Fibroblast of villous mesenchyme (primary cell): ENCODE results near the gene ADAM12. TPM values are rescaled to one million over a fixed set of nuclear protein-coding genes. Genes with fewer than 3 reads are reported as not detected.

Source experiments
- DNase-seq: peaks from one replicate; pipeline ENCODE4 v3.0.0-alpha.2; 2010; ENCODE audit warnings: low read depth
- H3K4me3 ChIP-seq: 2 replicates; pipeline ENCODE4 v1.5.1; 2011; ENCODE audit warnings: low read depth, mild to moderate bottlenecking, low read length
- total RNA-seq: library from RNA; depleted of rRNA; stranded (reverse); fragments of >200 nt; gene quantifications from 2 replicates; pipeline ENCODE4 v1.2.3, GENCODE V29; 2012
- TF ChIP-seq, protein P1 (sequence below): IDR thresholded peaks from 2 replicates; pipeline ENCODE4 v1.5.1; 2012; ENCODE audit warnings: low read depth, mild to moderate bottlenecking, low read length; ENCODE audit not compliant: insufficient read depth

ADAM12 gene
- total RNA-seq, 1 donor: 22.5 TPM

DNA sequence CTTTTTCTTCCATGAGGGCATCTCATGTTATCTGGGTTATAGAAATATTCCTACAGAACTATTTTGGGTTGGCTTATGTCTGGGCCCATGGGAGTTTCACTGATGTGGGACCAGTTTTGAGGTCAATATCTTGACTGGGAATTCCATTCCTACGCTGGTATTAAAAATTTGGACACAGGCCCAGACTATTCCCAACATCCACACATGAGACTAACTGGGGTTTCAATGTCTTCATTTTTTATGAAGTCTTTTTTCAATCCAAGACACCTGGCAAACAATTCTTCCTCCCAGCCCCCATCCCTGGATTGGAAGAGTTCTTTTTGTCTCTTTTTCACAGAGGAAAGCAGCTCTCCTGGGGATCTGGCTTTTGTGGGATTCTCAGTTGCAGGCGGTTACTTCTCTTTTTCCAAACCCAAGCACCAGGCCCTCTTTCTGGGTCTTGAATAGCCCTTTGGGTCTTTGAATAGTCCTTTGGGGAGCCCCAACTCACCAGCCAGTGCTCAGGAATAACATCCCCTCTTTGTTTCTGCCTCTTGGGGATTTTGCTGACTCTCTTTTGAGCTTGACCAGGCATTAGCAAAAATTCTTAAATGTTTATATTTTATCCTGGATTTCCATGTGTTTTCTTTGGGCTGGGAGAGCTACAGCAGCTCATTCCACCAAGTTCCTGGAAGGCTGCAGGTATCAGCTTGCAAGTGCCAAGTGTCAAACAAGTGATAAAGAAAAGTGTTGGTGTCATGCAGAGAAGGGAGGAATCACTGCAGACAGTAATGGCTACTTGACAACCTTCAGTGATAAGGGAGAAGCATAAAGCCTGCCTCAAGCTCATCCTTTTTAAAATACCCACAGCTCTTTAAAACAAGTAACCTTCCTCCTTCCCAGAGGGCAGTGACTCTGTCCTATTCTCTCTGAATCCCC lies 234.3 kb downstream of the ADAM12 start:
- no peak overlapping the region for H3K4me3 ChIP-seq
- peak; percentile 67 for DNase-seq
- TF ChIP-seq, protein P1, sequence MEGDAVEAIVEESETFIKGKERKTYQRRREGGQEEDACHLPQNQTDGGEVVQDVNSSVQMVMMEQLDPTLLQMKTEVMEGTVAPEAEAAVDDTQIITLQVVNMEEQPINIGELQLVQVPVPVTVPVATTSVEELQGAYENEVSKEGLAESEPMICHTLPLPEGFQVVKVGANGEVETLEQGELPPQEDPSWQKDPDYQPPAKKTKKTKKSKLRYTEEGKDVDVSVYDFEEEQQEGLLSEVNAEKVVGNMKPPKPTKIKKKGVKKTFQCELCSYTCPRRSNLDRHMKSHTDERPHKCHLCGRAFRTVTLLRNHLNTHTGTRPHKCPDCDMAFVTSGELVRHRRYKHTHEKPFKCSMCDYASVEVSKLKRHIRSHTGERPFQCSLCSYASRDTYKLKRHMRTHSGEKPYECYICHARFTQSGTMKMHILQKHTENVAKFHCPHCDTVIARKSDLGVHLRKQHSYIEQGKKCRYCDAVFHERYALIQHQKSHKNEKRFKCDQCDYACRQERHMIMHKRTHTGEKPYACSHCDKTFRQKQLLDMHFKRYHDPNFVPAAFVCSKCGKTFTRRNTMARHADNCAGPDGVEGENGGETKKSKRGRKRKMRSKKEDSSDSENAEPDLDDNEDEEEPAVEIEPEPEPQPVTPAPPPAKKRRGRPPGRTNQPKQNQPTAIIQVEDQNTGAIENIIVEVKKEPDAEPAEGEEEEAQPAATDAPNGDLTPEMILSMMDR: no peak

DNA sequence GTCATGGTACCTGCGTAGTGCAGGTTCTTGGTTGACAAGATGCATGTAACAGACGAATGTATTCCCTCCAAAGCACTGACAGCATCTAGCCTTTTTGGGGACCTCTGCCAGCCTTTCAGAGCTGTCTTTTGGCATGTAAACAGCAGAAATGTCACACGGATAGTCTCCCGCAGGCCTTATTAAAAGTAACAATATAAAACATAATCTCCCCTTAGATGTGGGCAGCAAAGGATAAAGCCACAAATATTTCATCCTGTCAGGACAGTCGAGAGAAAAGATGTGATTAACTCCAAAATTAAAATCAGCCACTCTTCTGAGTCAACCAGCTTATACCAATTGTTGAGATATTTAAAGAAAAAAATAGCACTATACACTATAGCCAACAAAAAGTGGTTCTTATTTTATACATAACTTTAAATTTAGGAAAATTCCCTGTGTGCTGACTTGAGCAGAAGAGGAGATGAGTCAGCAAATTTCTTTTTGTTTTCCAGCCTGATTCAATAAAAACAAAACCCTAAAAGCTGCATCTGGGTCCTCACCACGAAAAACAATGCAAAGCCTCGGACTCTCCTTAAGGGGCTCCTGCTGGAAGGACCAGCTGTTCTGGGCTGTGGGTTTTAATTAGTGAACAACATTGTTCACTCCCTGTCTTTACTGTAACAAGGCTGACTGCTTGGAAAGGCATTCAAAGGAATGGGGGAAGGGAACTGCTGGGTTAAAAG lies 240.2 kb downstream of the ADAM12 start:
- DNase-seq: peak; percentile 74
- no peak overlapping the region for H3K4me3 ChIP-seq
- TF ChIP-seq, protein P1: no peak

DNA sequence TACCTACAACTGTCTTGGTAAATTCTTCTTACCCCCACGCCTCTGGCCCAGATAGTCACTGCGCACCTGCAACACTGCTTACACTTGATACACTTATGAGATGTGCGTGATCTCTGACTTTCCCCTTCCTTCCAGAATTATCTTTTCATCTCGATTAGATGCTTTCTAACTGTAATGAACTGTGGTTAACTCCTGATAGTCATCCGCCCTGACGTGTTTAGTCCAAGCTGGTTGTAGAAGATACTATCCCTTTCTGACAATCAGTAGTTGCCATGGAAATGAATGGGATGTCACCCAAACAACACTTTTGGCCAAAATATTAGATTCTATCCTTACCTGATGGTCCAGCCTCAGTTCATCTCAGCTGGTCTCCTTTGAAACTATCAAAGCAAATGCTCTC lies 241.5 kb downstream of the ADAM12 start:
- H3K4me3 ChIP-seq: no peak overlapping the region
- TF ChIP-seq, protein P1: no peak
- DNase-seq: no peak

DNA sequence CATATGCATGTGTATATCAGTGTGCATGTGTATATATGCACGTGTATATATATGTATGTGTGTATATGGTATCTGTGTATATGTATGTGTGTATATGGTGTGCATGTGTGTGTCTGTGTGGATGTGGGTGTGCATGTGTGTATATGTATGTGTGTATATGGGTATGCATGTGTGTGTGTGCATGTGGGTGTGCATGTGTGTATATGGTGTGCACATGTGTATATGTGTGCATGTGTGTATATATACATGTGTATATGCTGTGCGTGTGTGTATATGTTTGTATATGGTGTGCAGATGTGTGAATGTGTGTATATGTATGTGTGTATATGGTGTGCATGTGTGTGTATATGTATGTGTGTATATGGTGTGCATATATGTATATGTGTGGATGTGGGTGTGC lies 245.2 kb downstream of the ADAM12 start:
- TF ChIP-seq, protein P1: no peak
- no peak overlapping the region for H3K4me3 ChIP-seq
- DNase-seq: no peak

DNA sequence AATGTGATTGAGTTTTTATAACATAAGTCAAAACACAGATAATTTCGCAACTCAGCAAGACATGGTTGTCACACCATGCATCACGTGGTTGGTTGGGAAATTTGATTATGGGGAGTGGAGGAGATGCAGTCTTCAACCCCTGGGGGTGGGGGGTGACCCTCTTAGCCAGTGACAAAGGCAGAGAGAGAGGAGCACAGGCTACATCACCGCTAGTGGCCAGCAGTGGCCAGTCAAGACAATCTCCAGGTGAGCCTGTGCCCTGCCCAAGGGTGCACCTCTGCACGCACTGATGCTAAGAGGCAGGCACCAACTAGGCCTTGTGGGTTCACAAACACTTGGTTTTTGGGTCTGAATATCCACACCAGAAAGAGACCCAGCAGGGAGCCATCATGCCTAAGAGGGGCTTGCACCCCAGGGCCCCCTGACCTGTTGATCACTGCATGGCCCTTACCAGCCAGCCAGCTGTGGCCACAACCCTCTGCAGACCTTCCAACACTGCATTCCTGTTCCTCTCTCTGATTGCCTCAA lies 247.5 kb downstream of the ADAM12 start:
- TF ChIP-seq, protein P1: no peak
- DNase-seq: no peak
- no peak overlapping the region for H3K4me3 ChIP-seq

DNA sequence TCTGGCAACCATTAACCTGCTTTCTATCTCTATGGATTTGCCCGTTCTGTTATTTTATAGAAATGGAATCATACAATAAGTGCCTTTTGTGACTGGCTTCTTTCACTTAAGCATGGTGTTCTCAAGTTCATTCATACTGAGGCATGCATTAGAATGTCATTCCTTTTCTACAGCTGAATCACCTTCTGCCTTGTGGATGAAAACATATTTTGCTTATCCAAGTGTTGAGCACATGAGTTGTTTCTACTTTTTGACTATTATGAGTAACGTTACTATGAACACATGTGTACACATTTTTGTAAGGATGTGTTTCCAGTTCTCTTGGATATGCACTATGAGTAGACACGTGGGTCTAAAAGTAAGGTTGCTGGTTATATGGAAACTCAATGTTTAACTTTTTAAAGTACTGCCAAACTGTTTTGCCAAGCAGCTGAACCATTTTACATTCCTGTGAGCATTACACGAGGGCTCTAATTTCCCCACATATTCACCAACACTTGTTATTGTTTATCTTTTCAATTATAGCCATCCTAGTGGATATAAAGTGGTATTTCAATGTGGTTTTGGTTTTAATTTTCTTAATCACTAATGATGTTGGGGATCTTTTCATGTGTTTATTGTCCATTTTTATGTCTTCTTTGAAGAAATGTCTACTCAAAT lies 250.6 kb downstream of the ADAM12 start:
- TF ChIP-seq, protein P1: no peak
- no peak overlapping the region for H3K4me3 ChIP-seq
- DNase-seq: no peak
